Ovary (tissue), 9 donors: ENCODE data around the gene AIFM2. TPM values are rescaled to one million over a fixed set of nuclear protein-coding genes. Genes with fewer than 3 reads are reported as not detected.

Experiments
- DNase-seq, 5 donors: peaks; one replicate each; pipeline ENCODE4 v3.0.0-alpha.2; 2019 to 2020
- H3K27ac ChIP-seq, 2 donors: fragments of 200-600 bp; one replicate each; pipeline versions ENCODE4 v1.5.1 to v1.8.0; 2019 to 2022
- H3K27me3 ChIP-seq: fragments of 200-600 bp; one replicate; pipeline ENCODE4 v1.8.0; 2022
- H3K36me3 ChIP-seq: fragments of 200-600 bp; sonication (generic); one replicate; pipeline ENCODE4 v1.5.1; 2019
- H3K4me1 ChIP-seq: one replicate; pipeline ENCODE4 v1.8.1; 2013; ENCODE audit warnings: mild to moderate bottlenecking, moderate library complexity; ENCODE audit not compliant: insufficient read depth
- H3K4me3 ChIP-seq: fragments of 200-600 bp; sonication (generic); one replicate; pipeline ENCODE4 v1.5.1; 2017
- H3K9me3 ChIP-seq, 2 donors: fragments of 200-600 bp in 1 of 2; sonication (generic) in 1 of 2; one replicate each; pipeline versions ENCODE4 v1.5.1 to v1.8.1; 2013 to 2019; ENCODE audit warnings: mild to moderate bottlenecking in 1 of 2, moderate library complexity in 1 of 2
- EP300 ChIP-seq: sonication (generic); formaldehyde crosslinking; IDR thresholded peaks from one replicate; pipeline ENCODE4 v1.6.1; 2017; ENCODE audit warnings: antibody characterized with exemption
- POLR2A ChIP-seq: fragments of 450-650 bp; IDR thresholded peaks from one replicate; pipeline ENCODE4 v1.6.1; 2017; ENCODE audit warnings: antibody characterized with exemption, mild to moderate bottlenecking, moderate library complexity
- WGBS, 3 donors: extraction: QIAGEN DNeasy Blood & Tissue Kit in 1 of 3; methylation state at CpG; one replicate each; pipeline versions ENCODE4 v1.1.5 to v1.1.7; 2013 to 2017; 5-methylcytosine and 5-hydroxymethylcytosine counted together
- intact Hi-C, 4 donors: fragments of 100-400 bp; cut with DNase I; formaldehyde crosslinking; loops; one replicate each; pipeline versions ENCODE4 v1.11.0 to v1.15.1; 2022 to 2023
- polyA plus RNA-seq, 2 donors: library from polyadenylated mRNA; stranded (reverse); fragments of 200-250 nt in 1 of 2; fragments of 350-450 nt in 1 of 2; fragmentation: Illumina TruSeq in 1 of 2; extraction: RNeasy Lipid Tissue Mini Kit (QIAGEN cat#74804) in 1 of 2; gene quantifications; one replicate each; pipeline ENCODE4 v1.2.3, GENCODE V29; 2013 to 2014
- total RNA-seq, 7 donors: library from RNA; depleted of rRNA in 2 of 7; stranded (reverse); fragments of >200 nt in 2 of 7; fragmentation: NEBNext Ultra II Directional in 3 of 7; extraction: Animal tissue kit (Norgen Biotek cat#: 25700) in 3 of 7; gene quantifications; one replicate each; pipeline versions ENCODE4 v1.1.0 to v1.2.4, GENCODE V29; 2016 to 2023
- TF ChIP-seq, protein P1 (sequence below), 3 donors: fragments of 450-650 bp in 2 of 3; fragments of 200-600 bp in 1 of 3; IDR thresholded peaks; one replicate each; pipeline versions ENCODE4 v1.5.1 to v1.8.0; 2016 to 2022; ENCODE audit warnings: antibody characterized with exemption in 3 of 3, mild to moderate bottlenecking in 1 of 3
- donor health status: DM: no; HTN: no; CAD: no; lungs with moderate emphysema.
- donor health status: DM: no; HTN: no; CAD: no.
- donor health status: Bipolar disorder and iron deficiency.
- donor health status: DM: yes; HTN: yes; CAD: no.
- donor health status: DM: no; HTN: no; CAD: no.
- donor health status: DM: yes; HTN: yes; CAD: no.

Gene AIFM2
- total and polyA plus RNA-seq, 9 donors: 5.7 to 13.9 (median 7.2) TPM

DNA sequence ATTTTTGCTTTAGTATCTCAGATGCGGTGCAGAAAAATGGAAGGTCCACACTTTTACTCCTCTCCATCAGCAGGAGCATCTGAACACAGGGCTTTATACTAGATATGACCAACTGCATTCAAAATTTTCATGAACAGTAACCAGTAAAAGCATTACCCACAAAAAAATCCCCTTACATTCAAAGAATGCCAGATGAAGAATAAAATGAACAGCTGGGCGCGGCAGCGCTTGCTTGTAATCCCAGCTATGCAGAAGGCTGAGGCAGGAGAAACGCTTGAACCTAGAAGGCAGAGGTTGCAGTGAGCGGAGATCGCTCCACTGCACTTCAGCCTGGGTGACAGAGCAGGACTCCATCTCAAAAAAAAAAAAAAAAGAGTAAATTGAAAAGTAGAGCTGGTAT is 34.6 kb upstream of the AIFM2 start:
- Histone ChIP-seq H3K9me3 (no peaks in the 10 kb centered on the region), H3K4me3 (no peak overlapping the region), H3K27ac (no peak overlapping the region), H3K36me3 (no peaks in the 10 kb centered on the region), H3K4me1 (peaks cover 8% of the 10 kb centered on the region), H3K27me3 (no peaks in the 10 kb centered on the region)
- no peak for DNase-seq
- 60 to 76% (median 66%) methylated on average over 7 of the region's 7 CpGs for WGBS, 3 donors
- intact Hi-C loops: no loop called here
- TF ChIP-seq EP300: no peak
- TF ChIP-seq POLR2A: no peak
- TF ChIP-seq, protein P1, sequence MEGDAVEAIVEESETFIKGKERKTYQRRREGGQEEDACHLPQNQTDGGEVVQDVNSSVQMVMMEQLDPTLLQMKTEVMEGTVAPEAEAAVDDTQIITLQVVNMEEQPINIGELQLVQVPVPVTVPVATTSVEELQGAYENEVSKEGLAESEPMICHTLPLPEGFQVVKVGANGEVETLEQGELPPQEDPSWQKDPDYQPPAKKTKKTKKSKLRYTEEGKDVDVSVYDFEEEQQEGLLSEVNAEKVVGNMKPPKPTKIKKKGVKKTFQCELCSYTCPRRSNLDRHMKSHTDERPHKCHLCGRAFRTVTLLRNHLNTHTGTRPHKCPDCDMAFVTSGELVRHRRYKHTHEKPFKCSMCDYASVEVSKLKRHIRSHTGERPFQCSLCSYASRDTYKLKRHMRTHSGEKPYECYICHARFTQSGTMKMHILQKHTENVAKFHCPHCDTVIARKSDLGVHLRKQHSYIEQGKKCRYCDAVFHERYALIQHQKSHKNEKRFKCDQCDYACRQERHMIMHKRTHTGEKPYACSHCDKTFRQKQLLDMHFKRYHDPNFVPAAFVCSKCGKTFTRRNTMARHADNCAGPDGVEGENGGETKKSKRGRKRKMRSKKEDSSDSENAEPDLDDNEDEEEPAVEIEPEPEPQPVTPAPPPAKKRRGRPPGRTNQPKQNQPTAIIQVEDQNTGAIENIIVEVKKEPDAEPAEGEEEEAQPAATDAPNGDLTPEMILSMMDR (IDR thresholded peaks at IDR 0.05): no peak

DNA sequence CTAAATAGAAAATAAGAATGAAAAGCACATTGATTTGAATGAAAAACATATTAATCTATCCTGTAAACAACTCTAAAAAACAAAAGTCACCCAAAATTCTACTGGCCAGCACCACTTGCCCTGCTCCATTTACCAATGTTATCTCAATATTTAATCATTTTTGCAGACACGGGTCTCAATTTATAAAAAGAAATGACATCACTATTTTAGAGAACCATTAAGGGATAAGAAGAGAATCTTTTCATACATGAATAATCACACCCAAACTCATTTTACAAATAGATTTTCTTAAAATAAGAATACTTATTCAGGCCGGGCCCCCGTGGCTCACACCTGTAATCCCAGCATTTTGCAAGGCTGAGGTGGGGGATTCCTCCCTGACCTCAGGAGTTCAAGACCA is 33.8 kb upstream of the AIFM2 start:
- no peak overlapping the region for H3K4me3 ChIP-seq
- TF ChIP-seq, protein P1 (IDR thresholded peaks at IDR 0.05): no peak
- TF ChIP-seq EP300 (no peak), POLR2A (no peak)
- H3K27me3 ChIP-seq: no peaks in the 10 kb centered on the region
- peaks cover 8% of the 10 kb centered on the region for H3K4me1 ChIP-seq
- intact Hi-C loops: no loop called here
- no peaks in the 10 kb centered on the region for H3K9me3 ChIP-seq
- 65 to 73% (median 66%) methylated on average over 3 of the region's 3 CpGs for WGBS, 3 donors
- no peak for DNase-seq
- H3K27ac ChIP-seq: no peak overlapping the region
- no peaks in the 10 kb centered on the region for H3K36me3 ChIP-seq

DNA sequence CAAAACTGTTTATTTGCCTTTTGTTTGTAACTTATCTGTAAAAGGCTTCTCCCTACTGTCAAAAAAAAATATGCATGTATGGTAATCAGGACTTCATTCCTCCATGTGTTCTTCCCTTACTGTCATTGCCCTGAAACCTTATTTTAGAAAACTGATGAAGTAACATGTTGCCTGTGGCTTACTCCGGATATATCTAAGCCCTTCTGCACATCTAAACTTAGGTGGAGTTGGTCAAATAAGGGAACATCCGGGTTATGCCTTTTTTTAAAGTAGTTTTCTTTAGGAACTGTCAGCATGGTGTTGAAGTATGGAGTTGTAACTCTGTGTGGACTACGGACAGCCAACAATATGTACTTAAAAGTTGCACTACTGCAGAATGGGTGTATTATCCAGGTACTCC is 31.5 kb upstream of the AIFM2 start:
- no peak for DNase-seq
- intact Hi-C loops: no loop called here
- H3K4me3 ChIP-seq: no peak overlapping the region
- peaks cover 6% of the 10 kb centered on the region for H3K4me1 ChIP-seq
- no peak overlapping the region for H3K27ac ChIP-seq
- no peaks in the 10 kb centered on the region for H3K27me3 ChIP-seq
- H3K9me3 ChIP-seq: no peaks in the 10 kb centered on the region
- H3K36me3 ChIP-seq: no peaks in the 10 kb centered on the region
- WGBS, 3 donors: 56 to 57% (median 56%) methylated on average over 3 of the region's 3 CpGs
- TF ChIP-seq, protein P1 (IDR thresholded peaks at IDR 0.05): no peak
- no peak for TF ChIP-seq EP300
- TF ChIP-seq POLR2A: no peak

DNA sequence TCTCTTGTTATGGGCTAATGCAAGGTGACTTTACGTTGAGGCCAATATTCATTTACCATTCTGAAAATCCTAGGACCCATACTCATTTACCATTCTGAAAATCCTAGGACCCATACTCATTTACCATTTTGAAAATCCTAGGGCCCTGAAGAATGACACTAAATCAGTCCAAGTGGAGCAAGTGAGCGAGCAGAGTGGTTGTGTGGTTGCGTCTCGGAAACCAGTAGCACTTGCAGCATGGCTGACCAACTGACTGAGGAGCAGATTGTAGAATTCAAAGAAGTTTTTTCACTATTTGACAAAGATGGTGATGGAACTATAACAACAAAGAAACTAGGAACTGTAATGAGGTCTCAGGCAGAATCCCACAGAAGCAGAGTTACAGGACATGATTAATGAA is 30.8 kb upstream of the AIFM2 start:
- Histone ChIP-seq H3K27me3 (no peaks in the 10 kb centered on the region), H3K4me3 (no peak overlapping the region), H3K27ac (no peak overlapping the region), H3K36me3 (no peaks in the 10 kb centered on the region), H3K9me3 (no peaks in the 10 kb centered on the region), H3K4me1 (peaks cover 2% of the 10 kb centered on the region)
- TF ChIP-seq, protein P1 (IDR thresholded peaks at IDR 0.05): no peak
- TF ChIP-seq POLR2A (no peak), EP300 (no peak)
- 93 to 98% (median 93%) methylated on average over 4 of the region's 4 CpGs for WGBS, 3 donors
- DNase-seq: no peak
- intact Hi-C loops: no loop called here

DNA sequence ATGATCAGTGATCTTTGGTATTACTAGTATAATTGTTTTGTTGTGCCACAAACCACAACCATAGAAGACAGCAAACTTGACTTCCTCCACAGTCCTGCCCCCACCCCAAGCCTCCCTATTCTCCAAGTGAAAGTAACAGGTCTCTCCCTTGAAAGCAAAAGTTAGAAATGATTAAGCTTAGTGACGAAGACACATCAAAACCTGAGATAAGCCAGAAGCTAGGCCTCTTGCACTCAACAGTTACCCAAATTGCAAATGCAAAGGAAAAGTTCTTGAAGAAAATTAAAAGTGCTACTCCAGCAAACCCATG is 30.2 kb upstream of the AIFM2 start:
- H3K9me3 ChIP-seq: no peaks in the 10 kb centered on the region
- no peak overlapping the region for H3K27ac ChIP-seq
- H3K4me3 ChIP-seq: no peak overlapping the region
- intact Hi-C loops: no loop called here
- WGBS, 3 donors: 62 to 69% (median 62%) methylated on average over 1 of the region's 1 CpG
- TF ChIP-seq POLR2A: no peak
- TF ChIP-seq, protein P1 (IDR thresholded peaks at IDR 0.05): no peak
- TF ChIP-seq EP300: no peak
- DNase-seq: no peak
- no peaks in the 10 kb centered on the region for H3K27me3 ChIP-seq
- H3K4me1 ChIP-seq: peaks cover 2% of the 10 kb centered on the region
- no peaks in the 10 kb centered on the region for H3K36me3 ChIP-seq
